H1 (cell line): ENCODE measurements around the gene ASH1L. TPM values are rescaled to one million over a fixed set of nuclear protein-coding genes. Genes with fewer than 3 reads are reported as not detected.
"Not testable (repeated sequence)": the region's sequence is repeated elsewhere in the genome, so short reads cannot be mapped to it uniquely, and the experiment has no call there.

ENCODE experiments used
- CTCF ChIA-PET: fragments of 300-600 bp; sonication (Branson Sonifier 250); formaldehyde crosslinking; loops from one replicate; lab custom pipeline; 2021; ENCODE audit not compliant: partially characterized antibody; lab: Charles Lee
- POLR2A ChIA-PET: fragments of 300-600 bp; sonication (Branson Sonifier 250); formaldehyde crosslinking; loops from one replicate; lab custom pipeline; 2021; ENCODE audit warnings: inconsistent platforms; ENCODE audit not compliant: partially characterized antibody; lab: Charles Lee
- DNase-seq, 2 experiments: peaks; one replicate each; pipeline versions ENCODE4 v3.0.0 to v3.0.0-alpha.2; 2010 to 2022; ENCODE audit warnings: low spot score in 2 of 2, low read depth in 1 of 2, mixed read lengths in 1 of 2
- FAIRE-seq: peaks from 2 replicates; lab custom pipeline; 2011; peaks lifted over from hg19 to GRCh38; lab: Jason Lieb, UNC
- H2AFZ ChIP-seq: 2 replicates; pipeline ENCODE4 v1.8.1; 2012; ENCODE audit warnings: low read length, inconsistent platforms
- H2AK5ac ChIP-seq: 2 replicates; pipeline ENCODE4 v1.6.1; 2013; ENCODE audit warnings: low read depth, low read length
- H2BK120ac ChIP-seq: replicated peaks from 2 replicates; pipeline ENCODE3; 2013; ENCODE audit warnings: low read depth, low read length, inconsistent platforms
- H2BK12ac ChIP-seq: 2 replicates; pipeline ENCODE4 v1.6.1; 2013; ENCODE audit warnings: low read depth, low read length
- H2BK15ac ChIP-seq: 2 replicates; pipeline ENCODE4 v1.6.1; 2013; ENCODE audit warnings: low read length
- H2BK20ac ChIP-seq: 2 replicates; pipeline ENCODE4 v1.6.1; 2013; ENCODE audit warnings: low read length
- H2BK5ac ChIP-seq: 2 replicates; pipeline ENCODE4 v1.6.1; 2013; ENCODE audit warnings: low read depth, low read length
- H3K14ac ChIP-seq: 2 replicates; pipeline ENCODE4 v1.6.1; 2013; ENCODE audit warnings: inconsistent platforms; ENCODE audit not compliant: insufficient read length
- H3K18ac ChIP-seq: 2 replicates; pipeline ENCODE4 v1.6.1; 2013; ENCODE audit warnings: low read length; ENCODE audit errors: extremely low read depth
- H3K23ac ChIP-seq: 2 replicates; pipeline ENCODE4 v1.6.1; 2013; ENCODE audit warnings: inconsistent platforms; ENCODE audit not compliant: insufficient read length
- H3K23me2 ChIP-seq: 2 replicates; pipeline ENCODE4 v1.6.1; 2013; ENCODE audit warnings: low read depth, low read length
- H3K27ac ChIP-seq: 2 replicates; pipeline ENCODE4 v1.6.1; 2011; ENCODE audit warnings: low read depth, low read length, inconsistent platforms
- H3K27me3 ChIP-seq, 4 experiments: replicated peaks in 1 of 4; 1 replicate in 1 of 4; 2 replicates in 3 of 4; pipeline versions ENCODE4 v1.6.1 to v1.8.1; 2011 to 2013; ENCODE audit warnings: low read length in 3 of 4, mild to moderate bottlenecking in 3 of 4, inconsistent platforms in 2 of 4, mixed read lengths in 2 of 4, moderate library complexity in 1 of 4; ENCODE audit not compliant: control insufficient read depth in 3 of 4, insufficient read depth in 3 of 4; ENCODE audit errors: extremely low read depth in 1 of 4
- H3K36me3 ChIP-seq, 4 experiments: 2 replicates each; pipeline versions ENCODE4 v1.6.1 to v1.8.1; 2011 to 2013; ENCODE audit warnings: mild to moderate bottlenecking in 4 of 4, low read length in 3 of 4, moderate library complexity in 2 of 4, control low read depth in 1 of 4, inconsistent platforms in 1 of 4; ENCODE audit not compliant: insufficient read depth in 4 of 4, control insufficient read depth in 2 of 4
- H3K4ac ChIP-seq: replicated peaks from 2 replicates; pipeline ENCODE3; 2013; ENCODE audit warnings: low read length, low read depth, mixed read lengths, inconsistent platforms; ENCODE audit not compliant: insufficient read length
- H3K4me1 ChIP-seq, 4 experiments: replicated peaks in 1 of 4; 1 replicate in 1 of 4; 2 replicates in 3 of 4; pipeline versions ENCODE4 v1.6.1 to v1.8.1; 2011 to 2013; ENCODE audit warnings: low read length in 3 of 4, inconsistent platforms in 2 of 4, mixed read lengths in 1 of 4; ENCODE audit not compliant: insufficient read depth in 4 of 4, control insufficient read depth in 3 of 4
- H3K4me2 ChIP-seq, 2 experiments: 2 replicates each; pipeline versions ENCODE4 v1.6.1 to v1.8.1; 2011 to 2013; ENCODE audit warnings: low read depth in 2 of 2, low read length in 2 of 2, control low read depth in 1 of 2, inconsistent platforms in 1 of 2, mild to moderate bottlenecking in 1 of 2; ENCODE audit not compliant: insufficient read depth in 1 of 2
- H3K4me3 ChIP-seq, 4 experiments: fragments of 200-600, 300-600 bp in 1 of 4; sonication (generic), shearing (Covaris generic), sonication (Bioruptor Twin) in 1 of 4; 2 replicates each; pipeline versions ENCODE4 v1.5.1 to v1.8.1; 2011 to 2016; ENCODE audit warnings: low read length in 4 of 4, low read depth in 3 of 4, control low read depth in 2 of 4, inconsistent platforms in 2 of 4, mild to moderate bottlenecking in 2 of 4, mixed read lengths in 1 of 4, moderate library complexity in 1 of 4; ENCODE audit not compliant: insufficient read depth in 2 of 4; ENCODE audit errors: extremely low read depth in 1 of 4
- H3K56ac ChIP-seq: replicated peaks from 2 replicates; pipeline ENCODE3; 2013; ENCODE audit warnings: low read depth, mild to moderate bottlenecking, mixed read lengths, low read length, inconsistent platforms; ENCODE audit not compliant: insufficient read length
- H3K79me1 ChIP-seq: 2 replicates; pipeline ENCODE4 v1.6.1; 2013; ENCODE audit warnings: low read depth, low read length, control low read depth
- H3K79me2 ChIP-seq, 2 experiments: 2 replicates each; pipeline versions ENCODE4 v1.6.1 to v1.8.1; 2012 to 2013; ENCODE audit warnings: low read length in 2 of 2, mild to moderate bottlenecking in 2 of 2, inconsistent platforms in 1 of 2; ENCODE audit not compliant: insufficient read depth in 2 of 2, control insufficient read depth in 1 of 2
- H3K9ac ChIP-seq, 4 experiments: replicated peaks in 1 of 4; 1 replicate in 1 of 4; 2 replicates in 3 of 4; pipeline versions ENCODE4 v1.6.1 to v1.8.1; 2011 to 2013; ENCODE audit warnings: low read depth in 3 of 4, low read length in 3 of 4, control low read depth in 2 of 4, mild to moderate bottlenecking in 2 of 4, moderate library complexity in 2 of 4, inconsistent platforms in 1 of 4; ENCODE audit errors: extremely low read depth in 1 of 4
- H3K9me3 ChIP-seq, 2 experiments: 2 replicates each; pipeline versions ENCODE4 v1.6.1 to v1.8.1; 2012 to 2013; ENCODE audit warnings: mild to moderate bottlenecking in 2 of 2, moderate library complexity in 2 of 2, control low read depth in 1 of 2, inconsistent platforms in 1 of 2, low read depth in 1 of 2, low read length in 1 of 2, mixed read lengths in 1 of 2; ENCODE audit not compliant: insufficient read depth in 2 of 2
- H4K20me1 ChIP-seq, 2 experiments: replicated peaks in 1 of 2; 2 replicates each; pipeline versions ENCODE3 to v1.8.1; 2011 to 2013; ENCODE audit warnings: inconsistent platforms in 2 of 2, low read length in 2 of 2, mild to moderate bottlenecking in 1 of 2; ENCODE audit not compliant: insufficient read depth in 2 of 2, control insufficient read depth in 1 of 2
- H4K5ac ChIP-seq: 2 replicates; pipeline ENCODE4 v1.6.1; 2013; ENCODE audit warnings: low read length, low read depth, mixed read lengths, inconsistent platforms; ENCODE audit not compliant: insufficient read length
- H4K8ac ChIP-seq: 2 replicates; pipeline ENCODE4 v1.8.0; 2013; ENCODE audit warnings: mild to moderate bottlenecking, moderate library complexity, low read length, inconsistent platforms; ENCODE audit not compliant: insufficient read depth; ENCODE audit errors: extremely low read depth
- H4K91ac ChIP-seq: replicated peaks from 2 replicates; pipeline ENCODE3; 2013; ENCODE audit warnings: low read length, mixed read lengths, inconsistent platforms; ENCODE audit not compliant: insufficient read length
- WGBS, 2 experiments: shearing (Covaris generic) in 1 of 2; methylation state at CpG; one replicate each; pipeline versions ENCODE4 v1.1.6 to v1.1.7; 2013 to 2015; ENCODE audit warnings: low lambda C conversion rate in 2 of 2, mixed read lengths in 2 of 2, inconsistent platforms in 1 of 2, low coverage in 1 of 2, missing lambda C conversion rate in 1 of 2; ENCODE audit not compliant: insufficient replicate concordance in 2 of 2, insufficient coverage in 1 of 2, insufficient read length in 1 of 2; ENCODE audit errors: extremely low coverage in 1 of 2, missing lambda C conversion rate in 1 of 2; 5-methylcytosine and 5-hydroxymethylcytosine counted together
- polyA plus RNA-seq, 7 experiments: library from polyadenylated mRNA; depleted of rRNA in 3 of 7; stranded (reverse) in 5 of 7; unstranded in 2 of 7; fragments of >200 nt in 5 of 7; fragments of 200-250 nt in 2 of 7; gene quantifications; 1 replicate in 5 of 7; 2 replicates in 1 of 7; 4 replicates in 1 of 7; pipeline versions ENCODE4 v1.2.1 to v1.2.3, GENCODE V29; 2011 to 2013; ENCODE audit warnings: missing spikeins in 2 of 7, mixed read lengths in 2 of 7
- total RNA-seq: library from RNA; stranded (reverse); fragmentation: NEBNext Ultra II Directional; extraction: Animal tissue kit (Norgen Biotek cat#: 25700); gene quantifications from 2 replicates; pipeline ENCODE4 v1.2.1, GENCODE V29; 2021

Gene ASH1L
- total and polyA plus RNA-seq, 2 of the 8 experiments (the other 6 are each of a cell fraction or from before 2014, with no cell fraction given) = 7.5 to 27.6 TPM

- POLR2A ChIA-PET, H3K18ac ChIP-seq, H3K56ac ChIP-seq, H3K27ac ChIP-seq, H3K9me3 ChIP-seq, H3K36me3 ChIP-seq, H3K4me2 ChIP-seq, H2AFZ ChIP-seq, H2BK12ac ChIP-seq, H4K5ac ChIP-seq, H2BK20ac ChIP-seq, H3K4ac ChIP-seq, H3K79me1 ChIP-seq, H4K20me1 ChIP-seq, H2BK120ac ChIP-seq, DNase-seq, H3K79me2 ChIP-seq, H4K91ac ChIP-seq, H2AK5ac ChIP-seq, H3K9ac ChIP-seq, H3K4me3 ChIP-seq, H3K27me3 ChIP-seq, FAIRE-seq, H2BK15ac ChIP-seq, H3K4me1 ChIP-seq, H3K23ac ChIP-seq, H3K23me2 ChIP-seq, H3K14ac ChIP-seq, H2BK5ac ChIP-seq, H4K8ac ChIP-seq: not testable (repeated sequence)
- WGBS, 2 experiments = 91% methylated on average over 5 of the region's 6 CpGs; no CpG with 5 or more reads in 1 of the 2 experiments
- CTCF ChIA-PET = interaction anchor here (0.9 to 1.1 kb wide), 3 partner anchors 10 to 261 kb away, joined by 3 to 4 read pairs (median 3); no protein-coding TSS in a partner anchor
These were observed 74.2 kb downstream of the ASH1L start for GRCh38 chr1:155488419-155488818.
